HG03025 (cell line): ENCODE results near the gene SPDYE2B.
"Not testable (repeated sequence)": the region's sequence is repeated elsewhere in the genome, so short reads cannot be mapped to it uniquely, and the experiment has no call there.

ENCODE experiments used
- ATAC-seq: cut with Tn5 transposase; IDR thresholded peaks from one replicate; pipeline ENCODE4 v1.9.1; 2021; ENCODE audit warnings: mild to moderate bottlenecking, moderate library complexity; ENCODE audit not compliant: unreplicated experiment, low FRiP score

Gene SPDYE2B, protein sequence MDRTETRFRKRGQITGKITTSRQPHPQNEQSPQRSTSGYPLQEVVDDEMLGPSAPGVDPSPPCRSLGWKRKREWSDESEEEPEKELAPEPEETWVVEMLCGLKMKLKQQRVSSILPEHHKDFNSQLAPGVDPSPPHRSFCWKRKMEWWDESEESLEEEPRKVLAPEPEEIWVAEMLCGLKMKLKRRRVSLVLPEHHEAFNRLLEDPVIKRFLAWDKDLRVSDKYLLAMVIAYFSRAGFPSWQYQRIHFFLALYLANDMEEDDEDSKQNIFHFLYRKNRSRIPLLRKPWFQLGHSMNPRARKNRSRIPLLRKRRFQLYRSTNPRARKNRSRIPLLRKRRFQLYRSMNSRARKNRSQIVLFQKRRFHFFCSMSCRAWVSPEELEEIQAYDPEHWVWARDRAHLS

DNA sequence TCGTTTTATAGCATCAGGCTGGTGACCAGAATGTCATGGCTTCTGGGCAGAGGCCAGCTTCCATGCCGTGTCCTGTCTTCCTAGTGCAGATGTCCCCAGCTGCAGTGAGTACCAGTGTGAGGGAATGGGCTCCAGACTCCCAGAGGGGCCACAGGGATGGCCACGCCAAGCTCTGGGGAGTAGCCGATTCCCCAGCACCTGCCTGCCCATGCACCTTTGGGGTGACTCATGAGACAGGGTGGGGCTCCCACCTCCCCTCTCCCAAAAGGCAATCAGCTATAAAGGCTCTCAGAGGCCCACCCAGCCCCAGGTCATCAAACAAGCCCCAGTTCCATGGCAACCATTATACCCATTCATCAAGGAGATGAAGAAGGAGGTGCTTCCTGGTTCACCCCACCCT, at the start of gene SPDYE2B:
Gene SPDYE2B (plus strand): TSS at position 396 of the 400 bp plus-strand sequence. CDS start 2,030 bp downstream, outside the sequence.
- not testable (repeated sequence) for ATAC-seq

DNA sequence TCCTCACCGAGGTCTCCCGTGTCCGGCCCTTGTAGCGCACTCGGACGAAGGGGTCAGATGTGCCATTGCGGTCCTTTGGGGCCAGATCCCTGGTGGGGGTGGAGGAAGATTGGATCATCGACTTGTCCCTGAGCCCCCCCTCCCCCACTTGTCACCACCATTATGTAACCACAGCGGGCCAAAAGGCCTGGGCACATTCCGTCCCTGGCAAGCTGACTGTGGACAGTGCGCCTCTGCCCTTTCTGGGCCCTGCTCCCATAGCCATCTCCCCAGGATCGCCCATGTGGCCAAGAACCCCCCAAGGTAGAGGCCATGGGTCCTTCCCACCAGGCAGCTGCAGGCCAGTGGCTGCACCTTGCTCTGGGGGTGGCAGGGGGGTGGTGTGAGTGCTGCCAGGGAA, 47.8 kb upstream of the SPDYE2B start:
- ATAC-seq = not testable (repeated sequence)

DNA sequence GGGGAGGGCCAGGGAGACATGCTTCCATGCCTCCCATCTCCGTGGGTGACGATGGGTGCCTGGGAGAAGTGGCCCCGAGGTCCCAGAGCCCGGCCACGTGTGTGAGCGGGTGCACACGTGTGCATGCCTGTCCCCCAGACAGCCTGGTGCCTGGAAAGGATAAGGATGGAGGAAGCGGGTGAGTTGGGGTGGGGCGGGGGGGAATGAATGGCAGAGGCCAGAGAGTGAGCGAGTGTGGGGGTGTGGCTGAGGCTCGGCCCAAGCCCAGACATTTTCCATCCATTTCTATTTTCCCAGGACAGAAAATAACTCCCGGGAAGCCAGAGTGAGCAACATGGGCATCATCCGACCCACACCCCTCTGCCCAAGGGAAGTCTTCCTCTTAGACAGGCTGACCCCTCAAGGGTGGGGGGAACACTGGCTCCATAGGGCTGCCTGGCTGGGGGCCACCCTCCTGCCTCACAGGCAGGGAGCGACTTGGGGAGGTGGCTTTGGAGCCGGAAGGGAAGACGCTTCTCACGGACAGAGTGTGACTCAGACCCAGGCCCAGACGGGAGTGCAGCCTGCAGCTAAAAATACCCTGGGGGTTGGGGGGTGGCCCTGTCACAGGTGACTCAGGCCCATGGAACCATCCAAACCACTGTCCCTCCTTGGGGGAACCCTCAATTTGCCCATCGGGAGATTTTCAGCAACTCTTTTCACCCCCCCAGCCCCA, 45.5 kb upstream of the SPDYE2B start:
- not testable (repeated sequence) for ATAC-seq

DNA sequence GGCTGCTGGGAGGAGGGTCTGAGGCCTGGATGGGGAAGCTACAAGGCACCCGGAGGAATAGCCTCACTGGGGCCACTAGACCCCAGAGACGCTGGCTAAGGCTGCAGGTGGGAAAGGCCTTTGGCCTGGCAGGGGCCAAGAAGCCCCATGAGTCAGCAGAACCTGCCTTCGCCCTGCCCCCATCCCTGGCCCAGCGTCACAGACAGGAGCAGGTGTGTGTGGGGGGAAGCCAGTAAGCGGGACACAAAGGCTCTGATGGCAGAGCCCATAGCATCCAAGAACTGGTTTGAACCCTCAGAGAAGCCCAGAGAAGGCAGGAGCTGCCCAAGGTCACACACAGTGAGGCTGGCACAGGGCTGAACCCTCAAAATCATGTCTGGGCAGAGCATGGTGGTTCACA, 43.3 kb upstream of the SPDYE2B start:
- not testable (repeated sequence) for ATAC-seq

DNA sequence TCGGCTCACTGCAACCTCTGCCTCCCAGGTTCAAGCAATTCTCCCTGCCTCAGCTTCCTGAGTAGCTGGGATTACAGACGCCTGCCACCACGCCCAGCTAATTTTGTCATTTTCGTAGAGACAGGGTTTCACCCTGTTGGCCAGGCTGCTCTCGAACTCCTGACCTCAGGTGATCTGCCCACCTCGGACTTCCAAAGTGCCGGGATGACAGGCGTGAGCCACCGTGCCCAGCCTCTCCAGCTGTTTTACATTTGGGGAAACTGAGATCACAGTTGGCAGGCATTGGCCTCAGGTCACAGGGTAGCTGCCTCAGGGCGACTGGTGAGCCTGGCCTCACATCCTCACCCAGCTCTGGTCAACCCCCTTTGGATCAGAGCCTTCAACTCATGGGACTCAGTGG, 40.4 kb upstream of the SPDYE2B start:
- not testable (repeated sequence) for ATAC-seq

DNA sequence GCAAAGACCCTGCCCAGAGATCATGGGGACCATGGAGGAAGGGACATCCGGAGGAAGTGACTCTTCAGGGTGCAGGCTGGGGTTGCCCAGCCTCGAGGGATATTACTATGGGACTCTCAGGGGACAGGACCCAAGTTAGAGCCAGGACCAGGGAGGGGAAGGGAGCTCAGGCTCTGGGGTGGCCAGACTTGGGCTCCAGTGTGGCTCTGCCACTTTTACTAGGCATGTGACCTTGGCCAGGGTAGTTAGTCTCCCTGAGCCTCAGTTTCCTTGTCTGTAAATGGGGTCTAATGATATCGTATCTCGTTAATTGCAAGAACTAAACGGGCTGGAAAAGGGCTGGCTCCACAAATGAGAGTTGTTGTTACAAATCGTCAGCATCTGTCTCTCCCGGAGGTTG, 39.7 kb upstream of the SPDYE2B start:
- ATAC-seq = not testable (repeated sequence)

DNA sequence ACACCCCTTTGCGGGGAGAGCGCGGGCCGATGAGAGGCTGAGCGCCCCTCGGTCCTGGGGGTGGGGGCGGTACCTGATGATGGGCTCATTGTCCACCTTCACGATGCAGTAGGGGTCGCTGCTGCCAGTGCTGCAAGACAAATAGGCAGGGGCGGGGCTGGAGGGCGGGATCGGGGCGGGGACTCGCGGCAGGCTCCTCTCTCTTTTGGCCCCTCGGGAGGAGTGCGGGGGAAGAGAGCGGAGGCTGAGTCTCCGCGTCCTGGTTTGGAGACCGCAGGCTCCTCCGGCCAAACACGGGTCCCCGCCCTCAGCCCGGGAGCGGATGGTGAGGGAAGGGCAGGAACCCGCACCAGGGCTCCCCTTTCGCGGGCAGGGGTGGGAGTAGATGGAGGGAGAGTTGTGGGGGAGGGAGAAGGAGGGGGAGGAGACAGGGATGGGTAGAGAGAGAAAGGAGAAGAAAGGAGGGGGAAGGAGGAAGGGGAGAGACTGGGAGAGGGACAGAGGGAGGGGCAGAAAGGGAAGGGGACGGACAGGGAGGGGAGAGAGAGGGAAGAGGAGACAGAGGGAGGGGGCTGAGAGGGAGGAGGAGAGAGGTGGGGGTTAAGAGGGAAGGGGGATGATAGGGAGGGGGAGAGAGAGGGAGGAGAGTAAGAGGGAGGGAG, 39.0 kb upstream of the SPDYE2B start:
- peak; percentile 26 for ATAC-seq

DNA sequence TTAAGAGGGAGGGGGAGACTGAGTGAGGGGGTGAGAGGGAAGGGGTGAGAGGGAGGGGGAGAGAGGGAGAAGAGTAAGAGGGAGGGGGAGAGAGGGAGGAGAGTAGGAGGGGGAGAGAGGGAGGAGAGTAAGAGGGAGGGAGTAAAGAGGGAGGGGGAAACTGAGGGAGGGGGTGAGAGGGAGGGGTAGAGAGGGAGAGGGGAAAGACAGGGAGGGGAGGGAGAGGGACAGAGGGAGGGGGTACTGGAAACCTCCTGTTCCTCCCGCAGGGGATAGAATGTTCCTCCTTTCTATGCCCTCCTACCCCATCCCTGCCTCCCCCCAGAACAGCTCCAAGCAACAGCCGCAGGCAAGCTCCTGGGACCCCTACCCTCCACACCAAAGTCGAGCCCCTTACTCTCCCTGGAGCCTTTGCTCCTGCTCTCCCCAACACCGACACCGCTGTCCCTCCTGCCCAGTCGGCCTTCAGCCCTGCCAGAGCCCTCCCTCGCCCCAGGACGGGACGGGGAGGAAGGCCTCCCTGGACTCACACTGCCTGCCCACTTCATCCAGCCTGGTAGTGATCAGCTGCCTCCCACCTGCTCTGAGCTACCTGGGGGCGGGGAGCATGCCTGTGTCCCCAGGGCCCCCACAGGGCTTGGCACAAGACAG, 38.3 kb upstream of the SPDYE2B start:
- not testable (repeated sequence) for ATAC-seq

DNA sequence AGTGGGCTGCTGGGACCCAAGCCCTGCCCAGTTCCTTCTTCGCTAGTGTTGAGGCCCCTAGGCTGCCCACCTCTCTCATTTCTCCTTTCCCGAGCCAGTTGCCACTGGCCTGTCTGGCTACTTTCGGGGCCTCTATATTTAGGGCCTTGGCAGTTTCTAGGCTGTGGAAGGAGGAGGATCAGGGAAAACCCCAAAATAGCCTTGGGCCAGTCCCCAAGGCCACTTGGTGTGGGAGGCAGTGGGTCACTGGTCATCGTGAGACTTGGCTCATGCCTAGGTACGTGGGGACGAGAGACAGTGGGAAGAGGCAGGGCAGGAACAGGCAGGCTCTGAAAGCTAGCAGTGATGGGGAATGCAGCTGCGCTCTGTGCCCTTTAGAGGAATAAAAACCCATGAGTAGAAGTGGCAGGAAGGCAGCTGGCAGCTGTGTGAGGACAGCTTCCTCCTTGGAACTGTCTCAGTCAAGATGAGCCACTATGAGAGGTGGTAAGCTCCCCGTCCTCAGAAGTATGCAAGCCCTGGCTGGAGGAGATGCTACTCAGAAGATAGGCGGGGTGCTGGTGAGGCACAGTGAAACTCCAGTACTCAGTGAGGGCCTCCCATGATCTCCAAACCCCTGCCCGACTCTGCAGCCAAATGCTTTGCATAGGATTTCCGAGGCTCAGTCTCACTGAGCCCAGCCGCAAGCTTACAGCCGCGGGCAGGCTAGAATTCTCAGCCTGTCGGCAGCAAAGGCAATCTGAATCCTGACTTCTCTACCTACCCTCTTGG, 36.4 kb upstream of the SPDYE2B start:
- ATAC-seq = peak; percentile 62

DNA sequence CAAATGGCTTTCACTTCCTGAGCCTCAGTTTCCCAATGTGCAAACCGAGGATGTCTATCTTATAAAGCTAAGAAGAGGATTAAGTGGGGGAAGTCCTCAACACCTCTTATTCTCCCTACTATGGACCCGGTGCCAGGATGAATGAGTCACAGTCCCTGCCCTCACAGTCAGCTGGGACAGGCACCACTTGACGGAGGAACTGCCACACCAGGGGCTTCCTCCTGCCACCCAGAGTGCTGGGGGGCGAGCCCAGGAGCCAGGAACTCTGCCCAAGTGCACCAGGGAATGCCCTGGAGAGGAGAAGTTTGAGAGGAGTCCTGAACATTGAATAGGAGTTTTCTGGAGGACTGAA, 35.8 kb upstream of the SPDYE2B start:
- ATAC-seq = peak; percentile 16

DNA sequence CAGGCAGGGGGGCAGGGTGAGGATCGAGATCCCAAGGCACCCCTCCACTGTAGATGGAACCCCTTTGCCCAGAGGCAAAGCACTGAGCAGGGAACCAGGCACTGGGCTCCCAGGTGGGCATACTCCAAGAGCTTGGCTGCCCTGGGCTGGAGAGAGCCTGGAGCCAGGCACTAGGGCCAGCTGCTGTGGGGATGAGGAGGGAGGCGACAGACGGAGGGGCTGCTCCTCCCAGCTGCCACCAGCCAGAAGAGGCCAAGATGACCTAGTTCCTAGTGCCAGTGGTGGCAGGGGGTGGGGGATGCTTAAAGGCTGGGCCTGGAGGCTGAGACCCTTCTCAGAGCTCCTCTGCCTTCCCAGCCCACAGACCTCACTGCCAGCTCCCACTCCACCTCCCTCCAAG, 35.2 kb upstream of the SPDYE2B start:
- ATAC-seq = not testable (repeated sequence)

DNA sequence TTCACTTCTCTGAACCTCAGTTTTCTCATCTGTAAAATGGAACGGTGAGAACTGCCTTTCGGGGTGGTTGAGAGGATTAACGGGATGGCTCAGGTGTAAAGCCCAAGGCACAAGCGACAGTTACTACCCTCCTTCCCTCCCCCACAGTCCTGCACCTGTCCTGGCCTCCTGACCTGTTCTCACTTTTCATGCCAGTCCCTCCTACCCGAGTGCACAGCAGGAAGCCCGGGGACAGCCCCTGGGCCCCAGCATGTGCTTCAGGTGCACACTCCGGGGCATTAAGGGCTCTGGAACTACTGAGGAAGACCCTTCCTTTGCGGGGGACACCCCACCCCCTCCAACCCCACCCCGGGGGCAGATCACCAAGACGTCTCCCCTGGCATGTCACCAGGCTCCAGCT, 34.2 kb upstream of the SPDYE2B start:
- not testable (repeated sequence) for ATAC-seq

DNA sequence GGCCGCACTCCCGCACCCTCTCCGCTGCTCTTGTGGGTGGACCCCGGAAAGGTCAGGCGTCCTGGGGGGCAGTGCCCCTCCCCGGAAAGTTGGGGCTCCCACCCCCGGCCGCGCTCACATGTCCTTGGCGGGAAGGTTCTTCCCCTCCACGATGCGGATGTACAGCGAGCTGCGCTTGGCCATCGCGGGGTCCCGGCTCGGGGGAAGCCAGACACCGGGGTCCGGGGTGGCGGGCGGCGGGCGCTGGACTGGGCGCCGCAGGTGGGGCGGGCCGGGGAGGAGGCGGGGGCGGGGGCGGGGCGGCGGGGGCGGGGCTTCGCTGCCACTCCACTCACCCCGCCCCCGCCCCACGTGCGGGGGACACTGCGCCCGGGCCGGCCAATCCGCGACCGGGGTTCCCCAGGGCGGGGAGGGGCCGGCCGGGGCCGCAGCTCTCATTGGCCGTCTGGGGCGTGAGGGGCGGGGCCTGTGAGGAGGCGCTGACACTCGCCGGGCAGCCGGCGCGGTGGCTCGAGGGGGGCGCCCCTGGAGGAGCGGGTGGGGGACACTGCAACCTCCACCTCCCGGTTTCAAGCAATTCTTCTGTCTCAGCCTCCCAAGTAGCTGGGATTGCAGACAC, 33.5 kb upstream of the SPDYE2B start, which contains the start of gene RASA4:
Gene RASA4 (minus strand): TSS at position 250 of the 619 bp plus-strand sequence. CDS start 67 bp downstream, at position 183.
- ATAC-seq = peak; percentile 60

DNA sequence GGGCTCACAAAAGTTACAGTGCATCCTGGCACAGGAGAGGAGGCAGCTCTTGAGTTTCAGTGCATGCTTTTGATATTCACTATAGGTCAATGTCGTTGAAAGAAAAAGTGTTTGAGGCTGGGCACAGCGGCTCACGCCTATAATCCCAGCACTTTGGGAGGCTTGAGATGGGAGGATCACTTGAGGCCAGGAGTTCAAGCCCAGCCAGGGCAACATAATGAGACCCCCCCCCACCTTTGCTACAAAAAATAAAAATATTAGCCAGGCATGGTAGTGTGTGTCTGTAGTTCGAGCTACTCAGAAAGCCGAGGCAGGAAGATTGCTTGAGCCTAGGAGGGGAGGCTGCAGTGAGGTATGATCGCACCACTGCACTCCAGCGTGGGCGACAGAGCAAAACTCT, 32.0 kb upstream of the SPDYE2B start:
- ATAC-seq = not testable (repeated sequence)

DNA sequence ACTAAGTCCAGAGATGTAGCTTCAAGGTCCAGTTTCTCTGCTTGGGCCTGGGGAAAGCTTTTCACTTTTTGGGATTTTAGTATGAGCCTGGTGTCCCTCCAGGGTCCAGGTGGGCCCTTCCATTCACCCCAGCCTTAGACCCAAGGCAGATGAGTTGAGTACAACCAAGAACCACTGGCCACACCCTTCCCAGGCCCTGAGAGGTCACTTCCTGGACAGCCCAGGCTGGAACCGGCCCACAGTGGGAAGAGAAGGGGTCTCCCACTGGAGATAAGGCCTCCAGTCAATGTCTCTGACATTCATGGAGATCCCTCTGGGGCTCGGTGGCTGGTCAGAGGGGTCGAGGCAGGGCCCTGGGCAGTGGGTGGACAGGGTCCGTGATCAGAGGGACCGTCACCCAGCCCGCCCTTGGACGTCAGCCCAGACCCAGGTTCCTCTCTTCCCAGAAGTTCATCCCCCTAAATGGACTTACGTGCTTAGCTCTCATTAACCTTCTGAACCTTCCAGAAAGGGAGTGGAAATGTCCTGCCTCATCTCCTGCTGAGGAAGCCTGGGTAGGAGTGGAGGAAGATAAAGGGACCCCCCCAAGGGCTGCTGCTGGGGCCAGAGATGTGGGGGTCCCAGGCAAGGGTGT, 22.7 kb upstream of the SPDYE2B start:
- ATAC-seq = not testable (repeated sequence)

DNA sequence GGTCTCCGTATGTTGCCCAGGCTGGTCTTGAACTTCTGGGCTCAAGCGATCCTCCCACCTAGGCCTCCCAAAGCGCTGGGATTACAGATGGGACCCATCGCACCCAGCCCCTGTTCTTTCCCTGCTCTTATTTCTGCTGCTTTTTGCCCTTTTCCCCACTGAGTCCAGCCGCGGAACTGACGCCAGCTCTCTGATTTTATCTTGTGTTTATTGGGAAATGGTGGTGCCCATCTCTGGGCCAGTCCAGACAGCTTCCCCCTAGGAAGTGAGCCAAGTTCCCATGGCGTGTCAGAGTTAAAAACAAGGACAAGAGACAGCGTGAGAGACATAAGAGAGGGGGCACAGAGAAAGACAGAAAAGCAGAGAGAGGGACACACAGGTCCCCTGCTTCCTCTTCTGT, 19.5 kb upstream of the SPDYE2B start:
- not testable (repeated sequence) for ATAC-seq

DNA sequence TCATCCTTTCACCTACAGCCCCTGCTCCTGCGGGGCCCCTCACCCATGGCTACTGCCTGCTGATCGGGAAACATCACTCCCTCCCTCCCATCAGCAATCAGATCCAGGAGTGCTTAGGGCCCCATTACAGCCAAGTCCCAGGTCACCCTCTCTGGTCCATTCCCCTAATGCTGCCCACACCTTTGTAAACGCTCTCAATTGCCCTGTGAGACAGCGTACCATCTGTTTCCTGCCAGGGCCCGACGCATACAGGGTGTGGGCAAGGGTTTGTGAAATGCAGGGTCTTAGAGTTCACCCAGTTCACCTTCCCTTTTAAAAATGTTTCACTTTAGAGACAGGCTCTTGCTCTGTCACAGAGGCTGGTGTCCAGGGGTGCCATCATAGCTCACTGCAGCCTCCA, 15.8 kb upstream of the SPDYE2B start:
- ATAC-seq = not testable (repeated sequence)

DNA sequence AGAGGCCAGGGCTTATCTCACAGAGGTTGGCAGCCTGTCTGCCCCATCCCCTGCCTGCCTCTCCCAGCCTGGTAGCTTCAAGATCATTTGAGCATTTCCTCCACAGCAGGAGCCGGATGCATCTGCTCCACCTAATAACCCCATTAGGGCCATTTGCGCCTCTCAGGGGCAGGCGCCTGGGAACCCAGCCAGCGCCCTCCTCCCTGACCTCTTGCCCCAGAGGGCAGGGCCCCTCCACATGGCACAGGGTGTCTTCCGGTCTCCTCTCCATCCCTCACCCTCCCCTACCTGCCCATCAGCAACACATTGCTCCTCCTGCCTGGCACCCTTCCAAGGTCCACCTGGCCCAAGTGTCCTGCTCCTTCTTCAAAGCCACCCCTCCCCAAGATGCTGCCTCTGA, 14.8 kb upstream of the SPDYE2B start:
- not testable (repeated sequence) for ATAC-seq

DNA sequence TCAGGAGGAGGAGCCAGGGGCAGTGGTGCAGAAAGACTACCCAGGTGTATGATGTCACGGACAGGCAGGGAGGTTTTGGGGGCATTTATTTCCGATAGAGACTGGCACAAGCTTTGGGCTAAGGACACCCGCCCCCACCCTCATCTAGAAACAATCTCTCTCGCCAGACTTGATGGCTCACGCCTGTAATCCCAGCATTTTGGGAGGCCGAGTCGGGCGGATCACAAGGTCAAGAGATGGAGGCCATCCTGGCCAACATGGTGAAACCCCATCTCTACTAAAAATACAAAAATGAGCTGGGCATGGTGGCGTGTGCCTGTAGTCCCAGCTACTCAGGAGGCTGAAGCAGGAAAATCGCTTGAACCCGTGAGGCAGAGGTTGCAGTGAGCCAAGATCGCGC, 13.2 kb upstream of the SPDYE2B start:
- ATAC-seq = not testable (repeated sequence)
